NCI-H1694 treated with DMSO at 0.1 percent for 48 hours (cell line): ENCODE measurements around the gene CARMIL1.

Experiments
- DNase-seq: peaks from one replicate; lab custom pipeline; 2025; lab: John Stamatoyannopoulos, UW

Gene CARMIL1

GRCh38 chr6:25278914-25279747 is at the start of gene CARMIL1:
CARMIL1 (plus strand) TSS chr6:25279374; CDS start chr6:25279796, 422 bp downstream.
- peak; percentile 55 for DNase-seq

- DNase-seq: no peak
Observed at GRCh38 chr6:25229671-25230321, 49.4 kb upstream of the CARMIL1 start.

- DNase-seq: no peak
Observed at GRCh38 chr6:25232479-25232878, 46.7 kb upstream of the CARMIL1 start.

GRCh38 chr6:25233226-25233625 is 45.9 kb upstream of the CARMIL1 start:
- DNase-seq: no peak

- DNase-seq: no peak
Observed at GRCh38 chr6:25237579-25237978, 41.6 kb upstream of the CARMIL1 start.

- DNase-seq: no peak
Observed at GRCh38 chr6:25239059-25239458, 40.1 kb upstream of the CARMIL1 start.

- no peak for DNase-seq
Observed at GRCh38 chr6:25239498-25239897, 39.7 kb upstream of the CARMIL1 start.

GRCh38 chr6:25242567-25242966 is 36.6 kb upstream of the CARMIL1 start:
- no peak for DNase-seq

GRCh38 chr6:25244865-25245264 is 34.3 kb upstream of the CARMIL1 start:
- no peak for DNase-seq

GRCh38 chr6:25248123-25248522 is 31.1 kb upstream of the CARMIL1 start:
- DNase-seq: no peak

- DNase-seq: no peak
Observed at GRCh38 chr6:25249133-25249532, 30.0 kb upstream of the CARMIL1 start.

- DNase-seq: no peak
Observed at GRCh38 chr6:25250878-25251277, 28.3 kb upstream of the CARMIL1 start.

- no peak for DNase-seq
Observed at GRCh38 chr6:25251426-25251825, 27.7 kb upstream of the CARMIL1 start.

- DNase-seq: no peak
Observed at GRCh38 chr6:25253351-25253750, 25.8 kb upstream of the CARMIL1 start.

GRCh38 chr6:25254671-25255070 is 24.5 kb upstream of the CARMIL1 start:
- no peak for DNase-seq

GRCh38 chr6:25257686-25258348 is 21.4 kb upstream of the CARMIL1 start:
- DNase-seq: no peak

- no peak for DNase-seq
Observed at GRCh38 chr6:25259756-25260155, 19.4 kb upstream of the CARMIL1 start.

GRCh38 chr6:25263657-25264056 is 15.5 kb upstream of the CARMIL1 start:
- no peak for DNase-seq

- DNase-seq: no peak
Observed at GRCh38 chr6:25266456-25267100, 12.6 kb upstream of the CARMIL1 start.

GRCh38 chr6:25267662-25268061 is 11.5 kb upstream of the CARMIL1 start:
- no peak for DNase-seq

- DNase-seq: no peak
Observed at GRCh38 chr6:25270559-25270958, 8.6 kb upstream of the CARMIL1 start.

GRCh38 chr6:25275436-25275835 is 3.7 kb upstream of the CARMIL1 start:
- no peak for DNase-seq
